Measurements from ENCODE around the gene HIF3A.

- TF ChIP-seq, protein P1, sequence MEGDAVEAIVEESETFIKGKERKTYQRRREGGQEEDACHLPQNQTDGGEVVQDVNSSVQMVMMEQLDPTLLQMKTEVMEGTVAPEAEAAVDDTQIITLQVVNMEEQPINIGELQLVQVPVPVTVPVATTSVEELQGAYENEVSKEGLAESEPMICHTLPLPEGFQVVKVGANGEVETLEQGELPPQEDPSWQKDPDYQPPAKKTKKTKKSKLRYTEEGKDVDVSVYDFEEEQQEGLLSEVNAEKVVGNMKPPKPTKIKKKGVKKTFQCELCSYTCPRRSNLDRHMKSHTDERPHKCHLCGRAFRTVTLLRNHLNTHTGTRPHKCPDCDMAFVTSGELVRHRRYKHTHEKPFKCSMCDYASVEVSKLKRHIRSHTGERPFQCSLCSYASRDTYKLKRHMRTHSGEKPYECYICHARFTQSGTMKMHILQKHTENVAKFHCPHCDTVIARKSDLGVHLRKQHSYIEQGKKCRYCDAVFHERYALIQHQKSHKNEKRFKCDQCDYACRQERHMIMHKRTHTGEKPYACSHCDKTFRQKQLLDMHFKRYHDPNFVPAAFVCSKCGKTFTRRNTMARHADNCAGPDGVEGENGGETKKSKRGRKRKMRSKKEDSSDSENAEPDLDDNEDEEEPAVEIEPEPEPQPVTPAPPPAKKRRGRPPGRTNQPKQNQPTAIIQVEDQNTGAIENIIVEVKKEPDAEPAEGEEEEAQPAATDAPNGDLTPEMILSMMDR (IDR thresholded peaks at IDR 0.05; ENCODE audit: poor library complexity): no peak
- TF ChIP-seq EZH2phosphoT487 (IDR thresholded peaks at IDR 0.05; ENCODE audit: low read depth, severe bottlenecking, unreplicated experiment): no peak
- no peak for TF ChIP-seq EZH2 (IDR thresholded peaks at IDR 0.05; ENCODE audit: borderline replicate concordance)
These were observed 40.6 kb downstream of the HIF3A start for GRCh38 chr19:46337487-46337886.

Data from hepatocyte (in vitro differentiated cells).